Retina (tissue), 1 donor: Measurements from ENCODE around the gene TMEM87A.
"Not testable (repeated sequence)": the region's sequence is repeated elsewhere in the genome, so short reads cannot be mapped to it uniquely, and the experiment has no call there.

Source experiments
- DNase-seq: peaks from one replicate; pipeline ENCODE4 v3.0.0-alpha.2; 2016

Gene TMEM87A, protein sequence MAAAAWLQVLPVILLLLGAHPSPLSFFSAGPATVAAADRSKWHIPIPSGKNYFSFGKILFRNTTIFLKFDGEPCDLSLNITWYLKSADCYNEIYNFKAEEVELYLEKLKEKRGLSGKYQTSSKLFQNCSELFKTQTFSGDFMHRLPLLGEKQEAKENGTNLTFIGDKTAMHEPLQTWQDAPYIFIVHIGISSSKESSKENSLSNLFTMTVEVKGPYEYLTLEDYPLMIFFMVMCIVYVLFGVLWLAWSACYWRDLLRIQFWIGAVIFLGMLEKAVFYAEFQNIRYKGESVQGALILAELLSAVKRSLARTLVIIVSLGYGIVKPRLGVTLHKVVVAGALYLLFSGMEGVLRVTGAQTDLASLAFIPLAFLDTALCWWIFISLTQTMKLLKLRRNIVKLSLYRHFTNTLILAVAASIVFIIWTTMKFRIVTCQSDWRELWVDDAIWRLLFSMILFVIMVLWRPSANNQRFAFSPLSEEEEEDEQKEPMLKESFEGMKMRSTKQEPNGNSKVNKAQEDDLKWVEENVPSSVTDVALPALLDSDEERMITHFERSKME

DNA sequence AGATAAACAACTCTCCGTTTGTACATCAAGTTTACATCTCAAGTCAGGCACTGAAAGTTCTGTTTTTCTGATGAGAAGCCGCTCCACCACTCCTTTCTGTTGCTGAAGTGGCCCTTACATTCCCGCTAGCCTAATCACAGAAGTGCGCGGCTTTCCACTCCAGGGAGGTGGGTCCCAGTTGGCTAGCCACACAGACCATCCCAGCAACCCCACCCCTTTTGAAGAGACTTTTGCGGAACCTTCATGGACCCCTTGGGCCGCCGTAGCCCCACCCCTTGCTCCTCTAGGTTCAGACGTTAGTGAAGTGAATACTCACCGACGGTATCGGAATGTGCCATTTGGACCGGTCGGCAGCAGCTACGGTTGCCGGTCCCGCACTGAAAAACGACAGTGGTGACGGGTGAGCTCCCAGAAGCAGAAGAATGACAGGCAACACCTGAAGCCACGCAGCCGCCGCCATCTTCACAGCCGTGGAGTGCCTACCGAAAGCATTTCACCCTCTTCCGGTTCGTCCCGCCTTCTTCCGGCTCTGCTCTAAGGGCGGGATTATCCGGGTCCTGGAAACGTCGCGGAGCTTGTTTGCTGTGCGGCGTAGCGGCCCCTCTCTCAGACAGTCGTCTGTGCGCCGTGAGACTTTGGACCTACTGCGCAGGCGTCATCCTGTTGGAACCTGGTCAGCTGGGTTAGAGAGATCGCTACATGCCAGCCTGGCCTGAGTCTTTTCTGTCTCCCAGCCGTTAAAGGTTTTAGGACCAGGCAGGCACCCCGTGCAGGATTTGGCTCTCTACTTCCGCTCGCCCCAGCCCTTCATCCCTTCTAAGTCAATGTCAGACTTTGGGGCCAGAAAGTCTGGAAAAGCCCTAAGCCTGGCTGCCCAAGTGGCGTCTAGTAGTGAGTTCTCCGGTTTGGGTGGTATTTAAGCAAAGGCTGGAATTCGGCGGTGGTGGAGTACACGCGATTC is at the start of gene TMEM87A, which contains the start of gene GANC:
Gene TMEM87A (minus strand): TSS at position 495 of the 961 bp plus-strand sequence. CDS start 35 bp downstream, at position 460.
Gene GANC (plus strand): TSS at position 263 of the 961 bp plus-strand sequence. CDS start 1,281 bp downstream, outside the sequence.
- DNase-seq, result peak; percentile 99

DNA sequence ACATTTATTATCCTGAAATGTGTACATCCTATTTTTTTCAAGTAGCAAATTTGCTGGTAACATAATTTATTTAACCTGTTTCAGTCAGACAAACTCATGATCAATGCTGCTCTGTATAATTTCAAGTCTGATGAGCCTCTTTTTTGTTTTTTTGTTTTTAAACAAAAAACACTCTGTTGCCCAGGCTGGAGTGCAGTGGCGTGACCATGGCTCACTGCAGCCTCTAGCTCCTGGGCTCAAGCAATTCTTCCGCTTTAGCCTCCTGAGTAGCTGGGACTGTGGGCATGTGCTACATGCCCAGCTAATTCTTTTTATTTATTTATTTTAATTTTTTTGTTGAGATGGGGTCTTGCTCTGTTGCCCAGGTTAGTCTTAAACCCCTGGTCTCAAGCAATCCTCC is 46.0 kb upstream of the TMEM87A start:
- DNase-seq, result no peak

DNA sequence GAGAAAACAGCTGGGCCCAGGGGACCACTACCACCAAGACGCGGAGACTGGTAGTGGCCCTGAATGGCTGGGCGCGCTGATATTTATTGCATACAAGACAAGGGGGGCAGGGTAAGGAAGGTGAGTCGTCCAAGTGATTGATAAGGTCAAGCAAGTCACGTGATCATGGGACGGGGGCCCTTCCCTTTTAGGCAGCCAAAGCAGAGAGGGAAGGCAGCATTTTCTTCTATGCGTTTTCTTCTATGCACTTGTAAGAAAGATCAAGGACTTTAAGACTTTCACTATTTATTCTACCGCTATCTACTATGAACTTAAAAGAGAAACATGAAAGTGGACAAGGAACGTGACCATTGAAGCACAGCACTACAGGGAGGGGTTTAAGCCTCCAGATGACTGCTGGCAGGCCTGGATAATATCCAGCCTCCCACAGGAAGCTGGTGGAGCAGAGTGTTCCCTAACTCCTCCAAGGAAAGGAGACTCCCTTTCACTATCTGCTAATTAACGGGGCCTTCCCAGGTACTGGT is 43.1 kb upstream of the TMEM87A start:
- not testable (repeated sequence) for DNase-seq

DNA sequence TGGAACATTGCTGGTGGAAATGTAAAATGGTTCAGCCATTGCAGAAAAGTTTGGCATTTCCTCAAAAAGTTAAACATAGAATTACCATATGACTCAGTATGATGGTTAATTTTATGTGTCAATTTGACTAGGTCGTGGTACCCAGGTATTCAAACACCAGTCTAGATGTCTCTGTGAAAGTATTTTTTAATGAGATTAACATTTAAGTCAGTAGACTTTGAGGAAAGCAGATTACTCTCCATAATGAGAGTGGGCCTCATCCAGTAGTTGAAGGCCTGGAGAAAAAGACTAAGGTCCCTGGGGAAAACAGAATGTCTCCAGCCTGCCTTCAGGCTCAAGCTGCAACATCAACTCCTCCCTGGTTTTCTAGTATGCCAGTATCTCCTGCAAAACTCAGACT is 42.3 kb upstream of the TMEM87A start:
- no peak for DNase-seq

DNA sequence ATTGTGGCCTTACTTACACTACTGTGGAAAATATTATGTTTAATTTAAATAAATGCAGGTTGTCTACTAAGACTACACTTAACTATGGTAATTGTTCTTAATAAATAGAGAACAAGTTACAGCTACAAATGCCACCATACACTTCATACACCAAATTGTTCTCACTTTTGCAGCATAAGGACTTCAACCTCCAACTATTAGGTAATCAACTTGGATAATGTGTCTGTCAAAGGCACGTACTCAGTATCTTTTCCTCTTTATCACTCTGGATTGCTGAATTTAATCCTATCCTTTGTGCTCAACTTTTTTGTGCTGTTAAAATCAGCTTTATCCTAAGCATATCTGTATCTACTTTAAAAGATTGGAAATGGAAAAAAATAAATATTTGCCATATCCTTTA is 41.6 kb upstream of the TMEM87A start:
- DNase-seq, result no peak

DNA sequence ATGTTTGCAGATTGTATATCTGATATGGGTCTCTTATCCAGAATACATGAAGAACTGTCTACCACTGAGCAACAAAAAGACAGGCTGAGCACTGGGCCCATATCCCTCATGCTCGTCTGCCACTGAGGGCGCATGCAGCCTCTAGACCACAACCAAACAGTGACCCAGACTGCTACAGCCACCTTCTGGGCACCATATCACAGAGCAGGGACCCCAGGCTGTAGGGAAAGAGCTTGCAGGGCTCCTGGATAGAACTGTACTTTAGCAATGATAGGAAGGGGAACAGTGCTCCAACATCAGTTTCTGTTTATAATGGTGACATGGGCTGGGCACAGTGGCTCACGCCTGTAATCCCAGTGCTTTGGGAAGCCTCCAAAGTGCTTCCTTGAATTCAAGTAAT is 40.2 kb upstream of the TMEM87A start:
- DNase-seq, result no peak

DNA sequence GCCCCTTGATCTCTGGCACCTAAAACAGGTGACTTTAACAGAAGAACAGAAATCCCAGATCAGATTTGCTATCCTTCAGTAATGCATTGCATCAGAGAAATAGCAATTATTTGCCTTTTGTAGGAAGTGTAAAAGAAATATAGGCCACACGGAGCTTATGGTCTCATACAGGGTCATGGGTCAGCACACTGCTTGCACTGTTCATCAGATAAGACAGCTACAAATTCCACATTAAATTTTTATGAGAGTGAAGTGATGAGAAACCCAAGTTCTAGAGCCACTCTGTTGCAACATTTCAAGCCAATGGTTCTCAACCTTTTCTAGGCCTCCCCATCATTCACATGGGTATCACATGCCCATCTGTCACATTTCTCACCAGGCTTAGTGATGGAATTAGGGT is 33.4 kb upstream of the TMEM87A start:
- no peak for DNase-seq

DNA sequence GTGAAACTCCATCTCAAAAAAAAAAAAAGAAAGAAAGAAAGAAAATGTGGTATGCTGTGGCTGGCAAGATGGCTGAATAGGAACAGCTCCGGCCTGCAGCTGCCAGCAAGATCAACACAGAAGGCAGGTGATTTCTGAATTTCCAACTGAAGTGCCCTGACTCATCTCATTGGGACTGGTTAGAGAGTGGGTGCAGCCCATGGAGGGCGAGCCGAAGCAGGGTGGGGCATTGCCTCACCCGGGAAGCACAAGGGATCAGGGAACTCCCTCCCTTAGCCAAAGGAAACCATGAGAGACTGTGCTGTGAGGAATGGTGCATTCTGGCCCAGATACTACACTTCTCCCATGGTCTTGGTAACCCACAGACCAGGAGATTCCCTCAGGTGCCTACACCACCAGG is 27.8 kb upstream of the TMEM87A start:
- not testable (repeated sequence) for DNase-seq

DNA sequence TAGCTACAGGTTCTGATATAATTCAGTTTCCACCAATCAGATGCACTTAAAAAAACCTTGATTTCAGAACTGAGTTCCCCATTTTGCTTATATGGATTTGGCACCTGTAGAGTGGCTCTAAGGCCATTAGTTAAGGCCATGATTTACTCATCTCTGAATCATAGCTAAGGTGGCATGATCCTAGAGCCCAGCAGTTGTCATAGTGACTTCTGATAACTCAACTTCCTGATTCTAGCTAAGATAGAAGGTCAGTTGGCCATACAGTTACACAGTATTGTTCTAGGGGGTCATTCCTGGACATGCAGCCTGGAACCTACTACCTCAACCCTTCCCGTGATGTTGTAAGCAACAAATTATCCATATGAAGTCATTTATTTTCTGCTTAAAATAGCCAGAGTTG is 15.9 kb upstream of the TMEM87A start:
- DNase-seq, result no peak

DNA sequence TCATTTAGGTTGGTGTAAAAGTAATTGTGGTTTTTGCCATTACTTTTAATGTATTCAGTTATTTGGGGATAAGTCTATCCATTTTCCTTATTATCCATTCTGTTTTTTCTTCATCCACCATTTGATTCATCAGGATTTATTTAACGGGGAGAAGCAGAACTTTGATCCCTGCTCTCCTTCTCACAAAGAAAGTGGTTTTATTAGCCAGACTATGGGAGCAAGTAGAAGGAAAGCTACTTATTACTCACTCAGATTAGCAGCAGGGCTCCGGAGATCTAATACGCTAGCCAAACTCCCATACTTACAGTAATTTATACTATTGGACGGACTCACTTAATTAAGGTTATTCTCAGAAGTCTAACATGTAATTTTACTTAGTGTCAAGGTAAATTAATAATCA is 14.7 kb upstream of the TMEM87A start:
- DNase-seq, result no peak

DNA sequence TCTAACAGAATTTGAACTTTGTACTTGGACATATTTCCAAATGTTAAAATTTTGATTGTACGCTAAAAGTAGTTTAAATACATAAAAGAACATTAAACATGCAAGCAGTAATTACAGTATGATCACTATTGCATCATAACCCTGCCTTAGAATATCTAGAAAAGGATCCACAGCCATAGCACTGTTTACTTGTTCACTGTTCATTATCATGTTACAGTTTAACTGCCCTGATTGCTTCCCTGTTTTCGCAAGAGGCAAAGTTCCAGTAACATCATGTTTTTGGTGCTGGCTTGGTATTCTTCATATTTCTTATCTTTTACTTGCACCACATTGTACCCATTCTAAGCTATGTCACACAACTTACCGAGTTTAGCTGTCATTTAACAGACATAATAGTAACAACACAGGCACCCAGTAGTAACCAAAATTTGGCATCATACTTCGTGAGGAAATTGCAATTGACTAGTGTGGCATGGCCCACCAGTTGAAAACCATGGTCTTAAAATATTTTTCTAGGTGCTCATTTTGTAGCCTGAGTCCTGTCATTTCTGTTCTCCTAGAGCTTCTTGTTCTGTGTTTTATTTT is 13.3 kb upstream of the TMEM87A start:
- no peak for DNase-seq

DNA sequence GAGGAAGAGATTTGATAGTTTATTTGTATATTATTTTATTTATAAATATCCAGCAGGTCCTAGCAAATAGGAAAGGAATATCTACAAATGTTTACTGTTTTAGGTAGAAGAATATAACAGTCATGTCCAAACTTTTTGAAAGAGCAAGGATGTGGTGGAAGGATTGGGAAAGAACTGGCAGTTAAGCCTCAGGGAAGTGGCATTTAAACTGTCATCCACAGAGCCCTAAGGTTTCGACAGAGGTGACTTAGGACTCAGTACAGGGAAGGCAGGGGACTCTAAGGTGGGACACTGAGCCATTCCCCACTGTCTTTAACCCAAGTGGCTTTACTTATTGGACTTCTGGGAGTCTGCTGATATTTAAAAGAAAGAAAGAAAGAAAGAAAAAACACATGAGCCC is 11.8 kb upstream of the TMEM87A start:
- DNase-seq, result no peak

DNA sequence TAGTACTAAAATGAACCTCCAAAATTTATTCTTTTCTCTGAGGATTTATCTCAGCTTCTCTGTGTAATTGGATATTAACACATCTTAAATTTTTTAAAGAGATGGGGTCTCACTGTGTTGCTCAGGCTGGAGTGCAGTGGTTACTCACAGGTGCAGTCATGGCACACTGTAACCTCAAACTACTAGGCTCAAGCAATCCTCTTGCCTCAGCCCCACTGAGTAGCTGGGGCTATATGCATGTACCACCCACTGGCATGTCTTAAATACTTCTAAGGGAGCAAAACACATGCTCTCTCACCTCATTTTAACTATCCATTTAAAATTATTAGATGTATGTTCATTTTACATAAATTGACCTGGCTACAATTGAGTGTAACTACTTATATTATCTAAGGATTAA is 11.3 kb upstream of the TMEM87A start:
- DNase-seq, result no peak

DNA sequence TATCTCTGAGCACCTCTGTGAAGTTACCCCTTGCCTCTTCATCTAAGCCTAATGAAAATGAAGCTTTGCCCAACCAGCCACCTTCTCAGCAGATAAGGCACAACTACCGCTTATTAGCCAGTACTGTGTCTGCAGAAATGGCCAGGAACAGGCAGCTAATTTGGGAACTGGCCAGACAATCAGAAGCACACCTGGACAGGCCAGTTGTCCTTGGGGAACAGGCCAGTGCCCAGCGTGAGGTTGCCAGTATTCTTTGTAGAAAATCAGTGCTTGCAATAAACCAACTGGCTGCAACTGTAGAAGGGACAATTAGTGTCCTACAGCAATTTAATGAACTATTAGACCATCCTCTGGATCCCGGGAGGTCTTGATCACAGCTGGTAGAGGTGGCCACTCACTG is 10.4 kb upstream of the TMEM87A start:
- DNase-seq, result no peak

DNA sequence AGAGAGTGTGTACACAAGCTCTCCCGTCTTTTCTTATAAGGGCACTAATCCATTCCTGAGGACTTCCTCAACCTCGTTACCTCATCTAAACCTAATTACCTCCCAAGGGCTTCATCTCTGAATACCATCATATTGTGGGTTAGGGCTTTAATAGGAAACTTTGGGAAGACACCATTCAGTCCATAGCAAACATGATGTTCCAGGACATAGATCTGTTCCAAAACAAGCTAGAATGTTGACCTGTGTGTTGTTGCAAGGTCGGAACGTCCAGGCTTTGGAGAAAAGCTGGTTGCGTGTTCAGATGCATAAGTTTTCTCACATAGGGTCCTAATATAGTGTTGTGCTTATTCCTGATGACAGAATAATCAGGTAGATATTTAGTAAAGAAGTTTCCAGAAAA is 9.7 kb upstream of the TMEM87A start:
- DNase-seq, result no peak

DNA sequence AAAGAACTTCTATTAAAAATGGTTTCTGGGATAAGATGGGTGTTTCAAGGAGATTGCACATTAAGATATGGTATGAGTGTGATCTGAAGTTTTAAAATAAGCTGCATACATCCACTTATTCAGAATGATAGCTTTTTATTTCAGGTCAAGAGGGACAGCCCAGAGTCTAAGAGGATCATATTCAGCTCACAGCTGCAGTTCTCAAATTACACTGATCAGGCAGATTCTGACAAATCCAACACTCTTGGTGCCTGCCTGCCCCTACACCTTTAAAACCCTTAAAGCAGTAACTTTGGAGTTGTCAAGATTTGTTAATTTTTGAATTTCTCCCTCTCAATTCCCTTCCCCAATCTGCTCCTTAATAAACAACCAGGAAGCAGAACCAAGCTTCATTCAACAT is 9.1 kb upstream of the TMEM87A start:
- no peak for DNase-seq

DNA sequence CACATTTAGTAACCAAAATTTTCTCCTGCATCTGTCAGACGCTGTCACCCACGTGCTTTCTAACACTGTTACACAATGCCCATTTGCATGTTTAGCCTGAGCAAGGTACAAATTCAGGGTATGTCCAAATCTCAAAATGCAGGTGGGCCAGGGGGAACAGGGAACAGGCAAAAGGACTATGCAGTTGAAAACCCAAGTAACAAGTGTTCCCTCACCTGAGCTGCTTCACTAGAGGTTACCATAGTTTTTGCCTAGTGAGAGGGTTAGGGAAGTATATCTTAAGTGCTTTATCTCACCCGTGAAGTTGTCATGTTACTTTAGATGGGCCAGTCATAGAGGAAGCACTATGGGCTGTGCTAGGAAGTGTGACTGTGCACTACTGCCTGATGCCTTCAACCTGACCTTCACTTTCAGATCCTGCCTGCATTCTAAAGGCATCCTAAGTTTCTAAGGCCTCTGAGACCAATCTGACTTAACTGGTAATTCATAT is 6.0 kb upstream of the TMEM87A start:
- no peak for DNase-seq

DNA sequence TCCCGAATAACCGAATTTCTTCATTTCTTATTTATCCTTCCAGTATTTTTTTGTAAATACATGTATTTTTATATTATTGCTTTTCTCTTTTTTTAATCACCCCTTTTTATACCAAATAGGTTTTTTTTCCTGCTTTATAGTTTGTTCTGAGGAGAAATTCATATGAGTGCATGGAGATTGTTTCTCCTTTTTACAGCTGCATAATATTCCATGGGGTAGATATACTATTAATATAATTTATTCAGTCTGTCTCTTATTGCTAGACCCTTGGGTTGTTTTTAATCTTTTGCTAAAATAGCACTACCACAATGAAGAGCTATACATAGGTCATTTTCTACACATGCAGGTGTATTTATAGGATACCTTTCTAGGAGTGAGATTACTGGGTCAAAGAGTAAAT is 3.5 kb upstream of the TMEM87A start:
- DNase-seq, result no peak

DNA sequence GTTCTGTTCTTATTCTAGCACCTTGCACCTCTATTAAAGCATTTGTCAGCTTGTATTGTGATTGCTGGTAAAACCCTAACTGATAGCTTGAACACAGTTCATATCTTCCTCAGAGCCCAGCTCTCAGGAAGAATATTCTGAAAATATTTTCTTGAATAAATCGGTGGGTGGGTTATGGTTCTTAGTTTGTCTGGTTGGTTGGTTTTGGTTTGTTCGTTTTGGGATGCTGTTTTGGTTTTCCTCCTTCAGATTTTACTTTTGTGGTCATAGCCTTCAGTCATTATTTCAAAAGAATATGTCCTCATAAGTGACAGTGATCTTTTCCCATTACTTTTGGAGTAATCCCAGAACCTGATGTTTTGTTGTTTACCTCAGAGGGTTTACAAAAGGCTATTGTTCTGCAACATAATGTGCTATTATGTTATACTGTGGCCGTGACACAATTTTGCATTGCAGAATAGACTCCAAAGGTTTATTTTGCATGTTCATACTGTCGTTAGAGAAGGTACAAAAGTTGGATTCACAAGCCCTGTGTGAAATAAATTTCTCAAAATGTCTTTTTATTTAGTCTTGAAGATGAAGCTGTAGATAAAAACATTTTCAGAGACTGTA is 2.7 kb upstream of the TMEM87A start:
- DNase-seq, result peak; percentile 3

DNA sequence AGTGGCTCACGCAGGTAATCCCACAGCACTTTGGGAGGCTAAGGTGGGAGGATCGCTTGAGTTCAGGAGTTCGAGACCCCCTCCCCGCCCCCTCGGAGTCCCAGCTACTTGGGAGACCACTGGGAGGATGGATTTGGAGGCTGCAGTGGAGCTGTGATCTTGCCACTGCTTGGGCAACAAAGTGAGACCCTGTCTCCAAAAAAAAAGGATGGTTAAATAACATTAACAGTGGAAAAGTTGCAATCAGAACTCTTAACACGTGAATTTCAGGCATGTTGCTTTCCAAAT is 1.4 kb upstream of the TMEM87A start:
- DNase-seq, result no peak

DNA sequence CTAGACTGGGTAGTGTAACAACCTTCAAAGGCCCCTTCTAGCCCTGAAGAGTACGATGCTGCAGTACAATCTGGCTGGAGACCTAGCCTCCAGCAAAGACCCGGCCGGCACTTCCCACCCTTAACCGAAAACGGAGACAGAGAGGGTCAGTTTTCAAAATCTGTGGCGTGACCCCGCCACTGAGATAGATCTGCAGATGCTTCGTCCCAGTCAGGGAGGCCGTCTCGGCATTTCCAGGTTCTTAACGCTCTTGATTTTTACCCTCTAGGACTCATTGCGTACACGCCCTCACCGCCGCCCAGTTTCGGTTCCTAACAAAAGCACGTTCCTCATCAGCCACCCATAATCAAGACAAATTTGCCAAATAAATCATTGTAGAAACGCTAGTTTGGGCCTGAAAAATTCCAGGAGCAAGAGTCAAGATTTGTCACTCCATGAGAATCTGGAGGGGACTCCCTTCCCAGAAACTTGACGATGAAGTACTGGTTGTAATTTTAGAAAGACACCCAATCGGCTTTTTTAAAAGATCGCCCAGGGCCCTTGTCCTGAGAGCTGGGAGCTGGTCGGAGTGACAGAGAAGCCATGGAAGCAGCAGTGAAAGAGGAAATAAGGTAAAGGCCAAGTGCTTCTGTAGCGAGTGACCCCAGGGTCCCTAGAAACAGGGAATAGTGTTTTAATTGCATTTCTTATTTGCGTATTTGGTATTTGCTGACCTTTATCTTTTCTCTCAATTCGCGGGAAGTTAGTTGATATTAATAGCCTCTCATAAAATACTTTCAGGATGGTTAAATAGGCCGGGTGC is 868 bp upstream of the TMEM87A start:
- DNase-seq, result no peak

DNA sequence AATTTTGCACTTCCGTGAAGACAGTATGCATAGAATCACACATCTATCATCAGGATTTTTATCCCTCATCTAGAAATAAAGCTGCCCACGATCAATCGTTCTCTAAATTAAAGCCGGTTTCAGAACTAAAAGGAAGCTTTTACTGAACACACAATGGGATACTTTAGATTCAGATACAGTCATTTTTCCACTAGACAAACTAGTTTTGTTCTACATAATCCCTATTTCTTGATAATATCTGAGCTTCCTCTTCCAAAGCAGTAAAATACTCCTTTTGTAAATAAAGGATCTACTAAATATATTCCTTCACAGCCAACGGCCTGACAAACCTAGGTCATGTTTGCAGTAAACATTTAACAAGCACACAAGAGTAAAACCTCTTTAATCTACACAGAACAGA is 2.2 kb downstream of the TMEM87A start:
- DNase-seq, result no peak
